ENCODE results near the gene ULK1. TPM values are rescaled to one million over a fixed set of nuclear protein-coding genes. Genes with fewer than 3 reads are reported as not detected.
"Not testable (repeated sequence)": the region's sequence is repeated elsewhere in the genome, so short reads cannot be mapped to it uniquely, and the experiment has no call there.

ULK1 gene
- total RNA-seq, 1 donor from 2014 or later = 43.7 TPM

- no peak for DNase-seq (ENCODE audit: low spot score)
- intact Hi-C loops (cut with DNase I) = no loop called here
These were observed 11.5 kb upstream of the ULK1 start for GRCh38 chr12:131882804-131883520.

- intact Hi-C loops (cut with DNase I) = no loop called here
- no peak for DNase-seq (ENCODE audit: low spot score)
These were observed 10.9 kb upstream of the ULK1 start for GRCh38 chr12:131883521-131883900.

GRCh38 chr12:131885076-131885475 lies 9.3 kb upstream of the ULK1 start:
- DNase-seq (ENCODE audit: low spot score); intact Hi-C loops (cut with DNase I): not testable (repeated sequence)

GRCh38 chr12:131885543-131886057 lies 8.8 kb upstream of the ULK1 start:
- intact Hi-C loops (cut with DNase I) = no loop called here
- DNase-seq (ENCODE audit: low spot score) = no peak

- intact Hi-C loops (cut with DNase I) = not testable (repeated sequence)
These were observed 2.7 kb upstream of the ULK1 start for GRCh38 chr12:131891722-131892121.

GRCh38 chr12:131892711-131893604 lies 1.5 kb upstream of the ULK1 start:
- DNase-seq (ENCODE audit: low spot score) = no peak
- intact Hi-C loops (cut with DNase I) = no loop called here

More at GRCh38 chr12:131891722-131892121, 2.7 kb upstream of the ULK1 start:
- not testable (repeated sequence) for DNase-seq (ENCODE audit: low spot score)

GRCh38 chr12:131893605-131894312 lies 663 bp upstream of the ULK1 start:
- intact Hi-C loops (cut with DNase I) = loop anchor here (1.0 kb wide), 1 partner anchor 56 kb away; the partner anchor contains the start of gene EP400
- DNase-seq (ENCODE audit: low spot score) = no peak

GRCh38 chr12:131894981-131895639 lies 688 bp downstream of the ULK1 start:
- intact Hi-C loops (cut with DNase I) = loop anchor here (1.0 kb wide), 1 partner anchor 54 kb away; the partner anchor contains the start of gene EP400
- DNase-seq (ENCODE audit: low spot score) = no peak

- intact Hi-C loops (cut with DNase I) = loop anchor here (2.0 kb wide), 2 partner anchors 17 to 33 kb away; partner anchors contain the start of gene PUS1
- no peak for DNase-seq (ENCODE audit: low spot score)
These were observed 1.2 kb downstream of the ULK1 start for GRCh38 chr12:131895640-131896079.

GRCh38 chr12:131896080-131896810 lies 1.8 kb downstream of the ULK1 start:
- intact Hi-C loops (cut with DNase I) = loop anchor here (2.0 kb wide), 2 partner anchors 17 to 33 kb away; partner anchors contain the start of gene PUS1
- DNase-seq (ENCODE audit: low spot score) = peak; percentile 96

GRCh38 chr12:131896811-131897270 lies 2.4 kb downstream of the ULK1 start:
- intact Hi-C loops (cut with DNase I) = loop anchor here (2.0 kb wide), 2 partner anchors 16 to 32 kb away; partner anchors contain the start of gene PUS1
- peak; percentile 95 for DNase-seq (ENCODE audit: low spot score)

GRCh38 chr12:131897276-131897675 lies 2.9 kb downstream of the ULK1 start:
- intact Hi-C loops (cut with DNase I) = loop anchor here (2.0 kb wide), 2 partner anchors 16 to 32 kb away; partner anchors contain the start of gene PUS1

GRCh38 chr12:131897875-131898274 lies 3.5 kb downstream of the ULK1 start:
- intact Hi-C loops (cut with DNase I) = loop anchor here (1.0 to 2.0 kb wide), 3 partner anchors 15 to 51 kb away; partner anchors contain the start of genes EP400 and PUS1
- DNase-seq (ENCODE audit: low spot score) = no peak

More at GRCh38 chr12:131897276-131897675, 2.9 kb downstream of the ULK1 start:
- DNase-seq (ENCODE audit: low spot score) = no peak

GRCh38 chr12:131900397-131900796 lies 6.0 kb downstream of the ULK1 start:
- DNase-seq (ENCODE audit: low spot score) = no peak
- intact Hi-C loops (cut with DNase I) = no loop called here

- no peak for DNase-seq (ENCODE audit: low spot score)
- intact Hi-C loops (cut with DNase I) = no loop called here
These were observed 7.3 kb downstream of the ULK1 start for GRCh38 chr12:131901431-131902331.

GRCh38 chr12:131902332-131903241 lies 8.2 kb downstream of the ULK1 start:
- DNase-seq (ENCODE audit: low spot score) = no peak
- intact Hi-C loops (cut with DNase I) = no loop called here
